ENCODE results near the gene RBFOX1.

- TF ChIP-seq, protein P1, sequence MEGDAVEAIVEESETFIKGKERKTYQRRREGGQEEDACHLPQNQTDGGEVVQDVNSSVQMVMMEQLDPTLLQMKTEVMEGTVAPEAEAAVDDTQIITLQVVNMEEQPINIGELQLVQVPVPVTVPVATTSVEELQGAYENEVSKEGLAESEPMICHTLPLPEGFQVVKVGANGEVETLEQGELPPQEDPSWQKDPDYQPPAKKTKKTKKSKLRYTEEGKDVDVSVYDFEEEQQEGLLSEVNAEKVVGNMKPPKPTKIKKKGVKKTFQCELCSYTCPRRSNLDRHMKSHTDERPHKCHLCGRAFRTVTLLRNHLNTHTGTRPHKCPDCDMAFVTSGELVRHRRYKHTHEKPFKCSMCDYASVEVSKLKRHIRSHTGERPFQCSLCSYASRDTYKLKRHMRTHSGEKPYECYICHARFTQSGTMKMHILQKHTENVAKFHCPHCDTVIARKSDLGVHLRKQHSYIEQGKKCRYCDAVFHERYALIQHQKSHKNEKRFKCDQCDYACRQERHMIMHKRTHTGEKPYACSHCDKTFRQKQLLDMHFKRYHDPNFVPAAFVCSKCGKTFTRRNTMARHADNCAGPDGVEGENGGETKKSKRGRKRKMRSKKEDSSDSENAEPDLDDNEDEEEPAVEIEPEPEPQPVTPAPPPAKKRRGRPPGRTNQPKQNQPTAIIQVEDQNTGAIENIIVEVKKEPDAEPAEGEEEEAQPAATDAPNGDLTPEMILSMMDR (IDR thresholded peaks at IDR 0.05): no peak
- no peak for TF ChIP-seq POLR2A (IDR thresholded peaks at IDR 0.05)
Measured at GRCh38 chr16:7624871-7625766, 292.5 kb downstream of the RBFOX1 start.

Measured in Peyer's patch (tissue), 4 donors.